Lower leg skin (tissue), 4 donors: ENCODE data around the gene NOSTRIN. TPM values are rescaled to one million over a fixed set of nuclear protein-coding genes. Genes with fewer than 3 reads are reported as not detected.
"Not testable (repeated sequence)": the region's sequence is repeated elsewhere in the genome, so short reads cannot be mapped to it uniquely, and the experiment has no call there.

Source experiments
- DNase-seq, 2 donors: peaks; one replicate each; pipeline ENCODE4 v3.0.0-alpha.2; 2019; ENCODE audit warnings: low spot score in 2 of 2
- H3K4me3 ChIP-seq: fragments of 200-600 bp; sonication (generic); 2 replicates; pipeline ENCODE4 v1.5.1; 2017; ENCODE audit warnings: mild to moderate bottlenecking, low read depth; ENCODE audit not compliant: poor library complexity, severe bottlenecking
- POLR2A ChIP-seq, 2 donors: fragments of 450-650 bp; IDR thresholded peaks; one replicate each; pipeline ENCODE4 v1.6.1; 2016 to 2017; ENCODE audit warnings: antibody characterized with exemption in 2 of 2, mild to moderate bottlenecking in 1 of 2, moderate library complexity in 1 of 2
- WGBS, 2 donors: methylation state at CpG; one replicate each; pipeline ENCODE4 v1.1.5; 2018; 5-methylcytosine and 5-hydroxymethylcytosine counted together
- intact Hi-C: fragments of 100-400 bp; cut with DNase I; formaldehyde crosslinking; loops from one replicate; pipeline ENCODE4 v1.15.0; 2023; ENCODE audit warnings: low total_unique reads
- total RNA-seq, 4 donors: library from RNA; depleted of rRNA; stranded (reverse); fragments of >200 nt; gene quantifications; one replicate each; pipeline ENCODE4 v1.1.0, GENCODE V29; 2016
- TF ChIP-seq, protein P1 (sequence below), 3 donors: fragments of 450-650 bp; IDR thresholded peaks; one replicate each; pipeline ENCODE4 v1.5.1; 2016; ENCODE audit warnings: antibody characterized with exemption in 3 of 3, mild to moderate bottlenecking in 3 of 3, moderate library complexity in 2 of 3

NOSTRIN gene
- total RNA-seq, 4 donors from 2014 or later: 3.0 to 20.8 (median 11.0) TPM

DNA sequence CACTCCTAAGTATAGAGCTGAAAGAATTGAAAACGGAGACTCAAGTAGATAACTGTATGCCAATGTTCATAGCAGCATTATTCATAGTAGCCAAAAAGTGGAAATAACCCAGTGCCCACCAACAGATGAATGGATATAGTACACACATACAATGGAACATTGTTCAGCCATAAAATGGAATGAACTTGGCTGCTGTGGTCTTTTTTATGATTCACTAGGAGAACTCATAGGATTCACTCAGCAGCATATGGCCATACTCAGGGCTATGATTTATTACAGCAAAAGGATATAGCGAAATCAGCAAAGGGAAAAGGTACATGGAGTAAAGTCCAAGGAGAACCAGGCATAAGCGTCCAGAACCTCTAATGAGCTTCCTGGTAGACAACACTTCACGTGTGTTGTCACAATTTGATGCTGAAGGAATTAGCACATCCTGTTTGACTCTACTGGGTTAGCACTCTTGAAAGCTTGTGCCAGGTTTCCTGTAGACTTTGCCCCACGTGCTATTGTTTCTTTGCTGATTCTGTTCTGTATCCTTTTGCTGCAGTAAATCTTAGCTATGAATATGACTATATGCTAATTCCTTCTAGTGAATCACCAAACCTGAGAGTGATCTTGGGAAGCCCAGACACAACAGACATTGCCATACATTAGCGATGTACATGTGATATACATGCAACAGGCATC lies 72.1 kb downstream of the NOSTRIN start:
- no peak overlapping the region for H3K4me3 ChIP-seq
- 89 to 90% methylated on average over 6 of the region's 6 CpGs for WGBS, 2 donors
- TF ChIP-seq, protein P1, sequence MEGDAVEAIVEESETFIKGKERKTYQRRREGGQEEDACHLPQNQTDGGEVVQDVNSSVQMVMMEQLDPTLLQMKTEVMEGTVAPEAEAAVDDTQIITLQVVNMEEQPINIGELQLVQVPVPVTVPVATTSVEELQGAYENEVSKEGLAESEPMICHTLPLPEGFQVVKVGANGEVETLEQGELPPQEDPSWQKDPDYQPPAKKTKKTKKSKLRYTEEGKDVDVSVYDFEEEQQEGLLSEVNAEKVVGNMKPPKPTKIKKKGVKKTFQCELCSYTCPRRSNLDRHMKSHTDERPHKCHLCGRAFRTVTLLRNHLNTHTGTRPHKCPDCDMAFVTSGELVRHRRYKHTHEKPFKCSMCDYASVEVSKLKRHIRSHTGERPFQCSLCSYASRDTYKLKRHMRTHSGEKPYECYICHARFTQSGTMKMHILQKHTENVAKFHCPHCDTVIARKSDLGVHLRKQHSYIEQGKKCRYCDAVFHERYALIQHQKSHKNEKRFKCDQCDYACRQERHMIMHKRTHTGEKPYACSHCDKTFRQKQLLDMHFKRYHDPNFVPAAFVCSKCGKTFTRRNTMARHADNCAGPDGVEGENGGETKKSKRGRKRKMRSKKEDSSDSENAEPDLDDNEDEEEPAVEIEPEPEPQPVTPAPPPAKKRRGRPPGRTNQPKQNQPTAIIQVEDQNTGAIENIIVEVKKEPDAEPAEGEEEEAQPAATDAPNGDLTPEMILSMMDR (IDR thresholded peaks at IDR 0.05): no peak
- TF ChIP-seq POLR2A (IDR thresholded peaks at IDR 0.05): no peak
- no peak for DNase-seq
- intact Hi-C loops: no loop called here

GRCh38 chr2:168882163-168882562 lies 79.7 kb downstream of the NOSTRIN start:
- 92 to 97% methylated on average over 12 of the region's 12 CpGs for WGBS, 2 donors
- intact Hi-C loops, H3K4me3 ChIP-seq, DNase-seq: not testable (repeated sequence)

GRCh38 chr2:168884975-168885374 lies 82.5 kb downstream of the NOSTRIN start:
- DNase-seq: no peak
- no peak for TF ChIP-seq POLR2A (IDR thresholded peaks at IDR 0.05)
- TF ChIP-seq, protein P1 (IDR thresholded peaks at IDR 0.05): no peak
- intact Hi-C loops: no loop called here
- 95 to 98% methylated on average over 1 of the region's 1 CpG for WGBS, 2 donors
- H3K4me3 ChIP-seq: no peak overlapping the region

- intact Hi-C loops: no loop called here
- H3K4me3 ChIP-seq: no peak overlapping the region
- DNase-seq: no peak
- 26 to 43% methylated on average over 3 of the region's 3 CpGs for WGBS, 2 donors
- TF ChIP-seq, protein P1 (IDR thresholded peaks at IDR 0.05): no peak
- no peak for TF ChIP-seq POLR2A (IDR thresholded peaks at IDR 0.05)
Observed at GRCh38 chr2:168889635-168890005, 87.2 kb downstream of the NOSTRIN start.

DNA sequence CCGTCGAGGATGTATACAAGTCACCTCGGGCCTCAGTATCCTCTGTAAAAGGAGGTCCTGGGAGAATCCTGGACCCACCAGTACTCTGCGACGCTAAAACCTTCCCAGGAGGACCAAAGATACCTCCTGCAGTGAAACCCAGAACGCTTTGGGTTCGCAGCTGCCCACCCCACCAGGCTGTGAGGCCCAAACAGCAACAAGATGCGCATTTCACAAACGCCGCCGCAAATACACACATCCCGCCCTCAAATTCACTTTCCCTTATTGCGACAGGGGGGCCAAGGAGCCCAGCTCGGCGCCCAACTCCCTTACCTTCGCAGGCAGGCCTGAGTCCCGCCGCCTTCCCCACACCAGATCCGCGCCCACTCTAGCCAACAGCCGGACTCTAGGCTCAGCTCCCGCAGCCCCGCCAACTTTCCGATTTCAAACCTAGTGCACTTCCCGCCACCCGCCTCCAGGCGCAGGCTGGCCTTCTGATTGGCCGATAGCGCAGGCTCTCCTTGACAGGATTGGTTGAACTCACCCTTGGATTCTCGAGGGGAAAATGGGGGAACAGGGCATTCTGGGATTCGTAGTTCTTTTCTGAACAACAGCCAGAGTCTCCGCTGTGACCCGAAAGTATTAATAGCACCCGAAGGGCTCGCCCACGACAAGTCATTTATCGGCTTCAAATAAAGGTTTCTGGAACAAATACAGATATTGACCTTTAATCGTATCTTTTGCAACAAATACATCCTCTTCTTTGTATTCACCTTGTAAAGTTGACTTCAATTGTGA lies 87.8 kb downstream of the NOSTRIN start, which contains the start of gene SPC25:
SPC25 (minus strand) TSS at position 425 of the 777 bp plus-strand sequence. CDS start 911 bp downstream, outside the sequence.
- WGBS, 2 donors: 1 to 3% methylated on average over 38 of the region's 38 CpGs
- intact Hi-C loops: no loop called here
- peak; percentile 86 to 96 for DNase-seq
- H3K4me3 ChIP-seq: peak within 1 kb of the TSS; percentile 38
- TF ChIP-seq, protein P1 (IDR thresholded peaks at IDR 0.05): no peak
- no peak for TF ChIP-seq POLR2A (IDR thresholded peaks at IDR 0.05)

- H3K4me3 ChIP-seq: no peak overlapping the region
- WGBS, 2 donors: 64 to 85% methylated on average over 3 of the region's 3 CpGs
- no peak for DNase-seq
- intact Hi-C loops: no loop called here
- no peak for TF ChIP-seq POLR2A (IDR thresholded peaks at IDR 0.05)
- TF ChIP-seq, protein P1 (IDR thresholded peaks at IDR 0.05): no peak
Observed at GRCh38 chr2:168892327-168892726, 89.9 kb downstream of the NOSTRIN start.
